Measurements from ENCODE around the gene DCUN1D2. TPM values are rescaled to one million over a fixed set of nuclear protein-coding genes. Genes with fewer than 3 reads are reported as not detected.

DCUN1D2 gene
- total RNA-seq = 10 to 100 TPM; 13.6 to 32.5 (median 24.5) TPM

DNA sequence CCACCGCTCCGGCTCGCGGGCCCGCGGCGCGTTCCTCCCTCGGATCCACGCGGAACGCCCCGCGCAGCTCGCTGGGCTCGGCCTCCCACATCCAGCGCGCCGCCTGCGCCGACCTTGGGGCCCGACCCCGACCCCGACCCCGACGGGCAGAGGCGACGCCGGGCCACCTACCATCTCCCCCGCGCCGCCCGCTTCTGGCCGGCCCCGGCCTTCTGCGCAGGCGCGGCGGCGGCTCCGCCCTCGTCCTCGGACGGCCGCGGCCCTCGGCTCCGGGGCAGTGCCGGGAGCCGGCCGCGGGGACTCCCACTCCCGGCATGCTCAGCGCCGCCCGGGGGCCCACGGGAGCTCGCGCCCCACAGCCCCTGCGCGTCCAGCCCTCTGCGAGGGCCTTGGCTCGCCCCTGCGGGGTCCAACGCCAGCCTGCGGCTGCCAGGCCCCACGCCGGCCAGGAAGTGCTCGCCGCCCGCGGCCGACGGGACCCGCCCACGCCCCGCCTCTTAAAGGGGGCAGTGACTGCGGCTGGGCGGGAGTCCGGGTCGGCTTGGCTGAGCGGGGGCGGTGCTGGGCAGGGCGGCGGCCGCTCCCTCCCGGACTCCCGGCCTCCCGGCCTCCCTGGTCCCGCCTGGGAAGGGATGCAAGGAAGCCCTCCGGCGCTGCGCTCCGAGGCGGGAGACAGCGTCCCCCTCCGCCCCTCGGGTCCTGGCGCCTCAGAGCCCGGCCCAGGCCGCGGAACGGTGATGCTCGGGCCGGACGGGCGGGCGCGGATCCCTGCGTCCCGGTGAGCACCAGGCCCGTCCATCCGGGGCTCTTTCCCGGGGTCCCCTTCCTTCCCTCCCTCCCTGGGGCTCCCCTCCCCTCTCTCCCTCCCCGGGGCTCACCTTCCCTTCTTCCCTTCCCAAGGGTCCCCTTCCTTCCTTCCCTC, at the start of gene DCUN1D2:
DCUN1D2 (minus strand) TSS at position 216 of the 922 bp plus-strand sequence; CDS start at position 174, 42 bp downstream.
- 1% methylated on average over 34 of the region's 115 CpGs for WGBS
- TF ChIP-seq POLR2A (IDR thresholded peaks at IDR 0.05; ENCODE audit: low read depth) (peak; percentile 65), EP300 (IDR thresholded peaks at IDR 0.05) (no peak), POLR2AphosphoS5 (IDR thresholded peaks at IDR 0.05) (peak; percentile 83 to 86)
- TF ChIP-seq, protein P1, sequence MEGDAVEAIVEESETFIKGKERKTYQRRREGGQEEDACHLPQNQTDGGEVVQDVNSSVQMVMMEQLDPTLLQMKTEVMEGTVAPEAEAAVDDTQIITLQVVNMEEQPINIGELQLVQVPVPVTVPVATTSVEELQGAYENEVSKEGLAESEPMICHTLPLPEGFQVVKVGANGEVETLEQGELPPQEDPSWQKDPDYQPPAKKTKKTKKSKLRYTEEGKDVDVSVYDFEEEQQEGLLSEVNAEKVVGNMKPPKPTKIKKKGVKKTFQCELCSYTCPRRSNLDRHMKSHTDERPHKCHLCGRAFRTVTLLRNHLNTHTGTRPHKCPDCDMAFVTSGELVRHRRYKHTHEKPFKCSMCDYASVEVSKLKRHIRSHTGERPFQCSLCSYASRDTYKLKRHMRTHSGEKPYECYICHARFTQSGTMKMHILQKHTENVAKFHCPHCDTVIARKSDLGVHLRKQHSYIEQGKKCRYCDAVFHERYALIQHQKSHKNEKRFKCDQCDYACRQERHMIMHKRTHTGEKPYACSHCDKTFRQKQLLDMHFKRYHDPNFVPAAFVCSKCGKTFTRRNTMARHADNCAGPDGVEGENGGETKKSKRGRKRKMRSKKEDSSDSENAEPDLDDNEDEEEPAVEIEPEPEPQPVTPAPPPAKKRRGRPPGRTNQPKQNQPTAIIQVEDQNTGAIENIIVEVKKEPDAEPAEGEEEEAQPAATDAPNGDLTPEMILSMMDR (IDR thresholded peaks at IDR 0.05) = peak in 1 of 3 experiments; percentile 26

DNA sequence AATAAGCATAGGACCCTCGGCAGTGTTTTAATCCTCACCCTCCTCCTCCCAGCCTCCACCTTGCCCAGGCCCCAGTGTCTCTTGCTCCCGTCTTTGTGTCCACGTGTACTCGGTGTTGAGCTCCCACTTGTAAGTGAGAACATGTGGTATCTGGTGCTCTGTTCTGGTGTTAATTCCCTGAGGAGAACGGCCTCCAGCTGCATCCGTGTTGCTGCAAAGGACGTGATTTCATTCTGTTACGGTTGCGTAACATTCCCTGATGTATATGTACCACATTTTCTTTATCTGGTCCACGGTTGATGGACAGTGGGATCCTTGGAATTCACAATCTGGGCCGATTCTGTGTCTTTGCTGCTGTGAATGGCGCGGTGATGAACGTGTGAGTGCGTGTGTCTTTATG, 49.3 kb upstream of the DCUN1D2 start:
- no peak for DNase-seq (ENCODE audit: extremely low spot score)
- Histone ChIP-seq H3K27ac (replicated peaks in 1 of 4) (no peak overlapping the region), H3K27me3 (no peaks in the 10 kb centered on the region), H3K9me3 (no peaks in the 10 kb centered on the region), H3K36me3 (peaks cover 0 to 77% (median 50%) of the 10 kb centered on the region in 4 donors), H3K4me1 (peaks cover 0 to 3% (median 1%) of the 10 kb centered on the region in 4 donors), H3K4me3 (no peak overlapping the region)
- intact Hi-C loops (cut with DNase I) = no loop called here
- TF ChIP-seq POLR2A (IDR thresholded peaks at IDR 0.05; ENCODE audit: low read depth) = no peak
- TF ChIP-seq EP300 (IDR thresholded peaks at IDR 0.05) = no peak
- no peak for TF ChIP-seq POLR2AphosphoS5 (IDR thresholded peaks at IDR 0.05)
- 92% methylated on average over 15 of the region's 15 CpGs for WGBS

More for the DNA sequence above, at the start of gene DCUN1D2:
- Histone ChIP-seq H3K27ac (replicated peaks in 1 of 4) (peak within 1 kb of the TSS; percentile 91 to 94 (median 92)), H3K4me1 (peaks cover 57 to 84% (median 76%) of the 10 kb centered on the region in 4 donors), H3K36me3 (peaks cover 0 to 13% (median 4%) of the 10 kb centered on the region in 4 donors), H3K27me3 (no peaks in the 10 kb centered on the region), H3K4me3 (peak within 1 kb of the TSS; percentile 79 to 94 (median 92)), H3K9me3 (no peaks in the 10 kb centered on the region)
- DNase-seq (ENCODE audit: extremely low spot score) = peak; percentile 97
- intact Hi-C loops (cut with DNase I) = no loop called here

DNA sequence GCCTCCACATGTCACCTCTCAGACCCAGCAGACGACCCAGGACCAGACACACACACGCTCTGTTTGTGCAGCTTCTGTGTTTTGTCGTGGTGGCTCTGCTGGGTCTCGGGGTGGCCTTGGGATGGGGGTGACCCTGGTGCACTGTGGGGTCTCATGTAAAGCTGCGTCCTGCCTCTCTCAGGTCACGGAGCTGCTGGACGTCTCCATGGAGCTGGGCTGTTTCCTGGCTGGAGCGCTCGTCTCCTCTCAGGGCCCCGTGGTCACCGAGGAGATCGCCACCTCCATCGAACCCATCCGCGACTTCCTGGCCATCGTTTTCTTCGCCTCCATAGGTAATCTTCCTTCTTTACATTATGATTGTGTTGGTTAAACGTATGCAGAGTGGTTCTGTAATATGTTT, 48.7 kb upstream of the DCUN1D2 start:
- no peaks in the 10 kb centered on the region for H3K9me3 ChIP-seq
- no peak overlapping the region for H3K27ac ChIP-seq (replicated peaks in 1 of 4)
- H3K36me3 ChIP-seq = peaks cover 0 to 76% (median 51%) of the 10 kb centered on the region in 4 donors
- DNase-seq (ENCODE audit: extremely low spot score) = no peak
- intact Hi-C loops (cut with DNase I) = no loop called here
- no peaks in the 10 kb centered on the region for H3K27me3 ChIP-seq
- TF ChIP-seq POLR2A (IDR thresholded peaks at IDR 0.05; ENCODE audit: low read depth) (no peak), EP300 (IDR thresholded peaks at IDR 0.05) (no peak), POLR2AphosphoS5 (IDR thresholded peaks at IDR 0.05) (no peak)
- TF ChIP-seq, protein P1 (IDR thresholded peaks at IDR 0.05) = no peak
- WGBS = 94% methylated on average over 18 of the region's 18 CpGs
- H3K4me3 ChIP-seq = no peak overlapping the region
- no peaks in the 10 kb centered on the region for H3K4me1 ChIP-seq

DNA sequence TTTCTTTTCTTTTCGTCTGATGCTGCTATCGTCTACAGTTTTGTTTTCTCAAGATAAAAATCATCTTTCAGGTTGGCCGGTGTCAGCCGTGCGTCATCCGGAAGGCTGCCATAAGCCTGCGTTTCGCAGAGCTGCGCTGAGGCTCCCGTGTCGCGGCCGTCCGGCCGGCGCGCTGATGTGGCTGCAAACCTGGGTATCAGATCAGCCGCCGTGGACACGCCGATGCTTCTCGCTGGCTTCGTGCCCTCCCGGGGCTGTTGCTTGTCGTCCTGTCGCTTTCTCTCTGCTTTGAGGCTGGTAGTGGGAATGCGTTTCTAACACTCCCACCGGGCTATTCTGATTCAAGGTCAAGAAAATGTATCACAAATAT, 48.2 kb upstream of the DCUN1D2 start:
- intact Hi-C loops (cut with DNase I) = no loop called here
- no peak for TF ChIP-seq POLR2A (IDR thresholded peaks at IDR 0.05; ENCODE audit: low read depth)
- TF ChIP-seq, protein P1 (IDR thresholded peaks at IDR 0.05) = no peak
- TF ChIP-seq EP300 (IDR thresholded peaks at IDR 0.05) = no peak
- TF ChIP-seq POLR2AphosphoS5 (IDR thresholded peaks at IDR 0.05) = no peak
- peaks cover 0 to 73% (median 47%) of the 10 kb centered on the region in 4 donors for H3K36me3 ChIP-seq

More for the DNA sequence above, 48.2 kb upstream of the DCUN1D2 start:
- no peak for DNase-seq (ENCODE audit: extremely low spot score)
- WGBS = 86% methylated on average over 28 of the region's 28 CpGs
- peaks cover 0 to under 1% (median 0%) of the 10 kb centered on the region in 4 donors for H3K4me1 ChIP-seq
- no peak overlapping the region for H3K4me3 ChIP-seq
- H3K27me3 ChIP-seq = no peaks in the 10 kb centered on the region
- no peak overlapping the region for H3K27ac ChIP-seq (replicated peaks in 1 of 4)
- H3K9me3 ChIP-seq = no peaks in the 10 kb centered on the region

Measured in esophagus muscularis mucosa (tissue), 4 donors.